HL-60 (cell line): Measurements from ENCODE around the gene TBK1.

Experiments used
- DNase-seq, 2 experiments: peaks; one replicate each; pipeline ENCODE4 v3.0.0-alpha.2; 2010 to 2020; ENCODE audit warnings: low read depth in 1 of 2, low spot score in 1 of 2
- H3K27ac ChIP-seq: fragments of 250-450 bp; sonication (Bioruptor Pico); replicated peaks from 2 replicates; pipeline ENCODE4 v1.5.1; 2020; ENCODE audit warnings: mild to moderate bottlenecking, moderate library complexity
- H3K27me3 ChIP-seq: fragments of 250-450 bp; sonication (Bioruptor Pico); 2 replicates; pipeline ENCODE4 v1.5.1; 2021; ENCODE audit warnings: mild to moderate bottlenecking, moderate library complexity; ENCODE audit not compliant: insufficient read depth, poor library complexity, severe bottlenecking
- H3K4me3 ChIP-seq: replicated peaks from 2 replicates; pipeline ENCODE4 v1.5.1; 2011; ENCODE audit warnings: mild to moderate bottlenecking, control low read depth, low read length; ENCODE audit not compliant: insufficient read depth
- CTCF ChIP-seq: IDR thresholded peaks from one replicate; pipeline ENCODE4 v1.5.1; 2011; ENCODE audit warnings: low read length, control low read depth, inconsistent platforms; ENCODE audit not compliant: insufficient read depth
- GABPA ChIP-seq: IDR thresholded peaks from 2 replicates; pipeline ENCODE4 v1.6.1; 2012; ENCODE audit warnings: low read depth
- POLR2AphosphoS5 ChIP-seq: IDR thresholded peaks from 2 replicates; pipeline ENCODE4 v1.6.1; 2012; ENCODE audit warnings: low read depth
- REST ChIP-seq: IDR thresholded peaks from 2 replicates; pipeline ENCODE4 v1.6.1; 2012; ENCODE audit warnings: low read depth; ENCODE audit not compliant: insufficient replicate concordance
- SPI1 ChIP-seq: IDR thresholded peaks from 2 replicates; pipeline ENCODE4 v1.6.1; 2012; ENCODE audit warnings: low read depth, mild to moderate bottlenecking, borderline replicate concordance

Gene TBK1

GRCh38 chr12:64476844-64477243 is 24.9 kb downstream of the TBK1 start:
- DNase-seq: no peak
- Histone ChIP-seq H3K27ac (no peak overlapping the region), H3K4me3 (no peak overlapping the region), H3K27me3 (no peaks in the 10 kb centered on the region)
- TF ChIP-seq POLR2AphosphoS5 (no peak), GABPA (no peak), REST (no peak), CTCF (no peak), SPI1 (no peak)

GRCh38 chr12:64478661-64479060 is 26.7 kb downstream of the TBK1 start:
- TF ChIP-seq REST: no peak
- TF ChIP-seq CTCF: no peak
- no peak for TF ChIP-seq SPI1
- TF ChIP-seq GABPA: no peak
- TF ChIP-seq POLR2AphosphoS5: no peak
- DNase-seq: no peak
- no peak overlapping the region for H3K4me3 ChIP-seq
- no peaks in the 10 kb centered on the region for H3K27me3 ChIP-seq
- H3K27ac ChIP-seq: no peak overlapping the region

DNA sequence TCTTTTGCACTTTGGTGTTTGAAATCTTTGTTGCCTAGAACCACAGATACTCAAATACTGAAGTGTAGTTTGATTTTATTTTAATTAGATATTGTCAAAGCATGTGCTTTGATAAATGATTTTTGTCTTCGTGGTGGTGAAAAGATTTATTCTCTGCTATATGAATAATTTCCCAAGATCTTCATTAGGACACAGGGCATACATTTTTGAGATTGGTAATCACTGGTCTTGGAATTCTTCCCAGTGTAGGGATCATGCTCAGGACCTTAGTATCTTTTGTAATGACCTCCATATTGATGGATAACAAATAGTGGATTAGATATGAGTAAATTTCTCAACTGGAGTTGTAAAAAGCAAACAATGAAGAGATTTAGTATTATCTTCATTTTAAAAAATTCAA is 28.2 kb downstream of the TBK1 start:
- Histone ChIP-seq H3K27me3 (no peaks in the 10 kb centered on the region), H3K4me3 (no peak overlapping the region), H3K27ac (no peak overlapping the region)
- TF ChIP-seq GABPA (no peak), CTCF (no peak), POLR2AphosphoS5 (no peak), REST (no peak), SPI1 (no peak)
- no peak for DNase-seq
